Neural cell (in vitro differentiated cells): ENCODE data around the gene HIPK1. TPM values are rescaled to one million over a fixed set of nuclear protein-coding genes. Genes with fewer than 3 reads are reported as not detected.

ENCODE experiments used
- H2AFZ ChIP-seq: fragments of 200-600, 300-800 bp; sonication (generic), shearing (Covaris generic); 2 replicates; pipeline ENCODE4 v1.6.0; 2014; ENCODE audit warnings: low read depth, mild to moderate bottlenecking, antibody characterized with exemption, low read length, moderate library complexity
- H3F3A ChIP-seq: fragments of 200-600 bp; shearing (Covaris generic); 2 replicates; pipeline ENCODE4 v1.6.1; 2016; ENCODE audit warnings: mild to moderate bottlenecking, moderate library complexity, mixed read lengths, antibody characterized with exemption, low read length; ENCODE audit not compliant: insufficient read depth, poor library complexity, severe bottlenecking
- H3K27ac ChIP-seq: fragments of 200-600, 300-800 bp; sonication (generic), shearing (Covaris generic); 2 replicates; pipeline ENCODE4 v1.5.1; 2014; ENCODE audit warnings: mild to moderate bottlenecking, low read length, moderate library complexity
- H3K27me3 ChIP-seq: fragments of 300-800, 200-600 bp; sonication (generic), shearing (Covaris generic); 2 replicates; pipeline ENCODE4 v1.6.0; 2014; ENCODE audit warnings: mild to moderate bottlenecking, low read depth, low read length, moderate library complexity; ENCODE audit not compliant: insufficient read depth
- H3K36me3 ChIP-seq: fragments of 300-800, 200-600 bp; sonication (generic), shearing (Covaris generic); 2 replicates; pipeline ENCODE4 v1.5.1; 2014; ENCODE audit warnings: mild to moderate bottlenecking, antibody characterized with exemption, low read length, moderate library complexity; ENCODE audit not compliant: insufficient read depth
- H3K4me2 ChIP-seq: fragments of 300-800, 200-600 bp; sonication (generic), shearing (Covaris generic); 2 replicates; pipeline ENCODE4 v1.6.0; 2014; ENCODE audit warnings: mild to moderate bottlenecking, low read length
- H3K4me3 ChIP-seq: fragments of 300-800, 200-600 bp; sonication (generic), shearing (Covaris generic); 2 replicates; pipeline ENCODE4 v1.5.1; 2014; ENCODE audit warnings: mild to moderate bottlenecking, low read length, moderate library complexity
- H3K79me2 ChIP-seq: fragments of 200-600 bp; shearing (Covaris generic); replicated peaks from 2 replicates; pipeline ENCODE4 v1.6.0; 2014; ENCODE audit warnings: mild to moderate bottlenecking, low read length, moderate library complexity; ENCODE audit not compliant: insufficient read depth
- H3K9ac ChIP-seq: fragments of 300-800, 200-600 bp; sonication (generic), shearing (Covaris generic); 2 replicates; pipeline ENCODE4 v1.6.1; 2016; ENCODE audit warnings: mild to moderate bottlenecking, low read length, mixed read lengths
- H3K9me2 ChIP-seq: fragments of 200-600 bp; shearing (Covaris generic); 2 replicates; pipeline ENCODE4 v1.6.1; 2016; ENCODE audit warnings: mild to moderate bottlenecking, low read length, mixed read lengths; ENCODE audit not compliant: insufficient read depth
- H3K9me3 ChIP-seq: fragments of 200-600, 300-800 bp; sonication (generic), shearing (Covaris generic); 2 replicates; pipeline ENCODE4 v1.6.1; 2016; ENCODE audit warnings: mild to moderate bottlenecking, mixed run types, low read length, moderate library complexity, mixed read lengths
- H4K20me1 ChIP-seq: fragments of 200-600 bp; shearing (Covaris generic); 2 replicates; pipeline ENCODE4 v1.6.1; 2016; ENCODE audit warnings: mild to moderate bottlenecking, mixed run types; ENCODE audit not compliant: insufficient read depth
- CTCF ChIP-seq: fragments of 450-650 bp; IDR thresholded peaks from 2 replicates; pipeline ENCODE4 v1.5.1; 2014; ENCODE audit warnings: antibody characterized with exemption, mild to moderate bottlenecking, moderate library complexity; ENCODE audit not compliant: poor library complexity, severe bottlenecking
- EP300 ChIP-seq: fragments of 450-650 bp; conservative IDR thresholded peaks from 2 replicates; pipeline ENCODE4 v1.6.1; 2014; ENCODE audit warnings: antibody characterized with exemption, mild to moderate bottlenecking, moderate library complexity; ENCODE audit not compliant: poor library complexity, severe bottlenecking
- EZH2 ChIP-seq: fragments of 200-600, 300-800 bp; shearing (Covaris generic), sonication (generic); IDR thresholded peaks from 2 replicates; pipeline ENCODE4 v1.6.1; 2014; ENCODE audit warnings: antibody characterized with exemption, low read length, borderline replicate concordance, mild to moderate bottlenecking; ENCODE audit not compliant: insufficient read depth, poor library complexity, severe bottlenecking
- MXI1 ChIP-seq: fragments of 450-650 bp; conservative IDR thresholded peaks from 2 replicates; pipeline ENCODE4 v1.6.1; 2014; ENCODE audit warnings: antibody characterized with exemption, mild to moderate bottlenecking; ENCODE audit not compliant: poor library complexity, severe bottlenecking
- POLR2AphosphoS5 ChIP-seq: IDR thresholded peaks from 2 replicates; pipeline ENCODE4 v1.6.1; 2012
- RAD21 ChIP-seq: fragments of 450-650 bp; conservative IDR thresholded peaks from 2 replicates; pipeline ENCODE4 v1.6.1; 2014; ENCODE audit warnings: antibody characterized with exemption, mild to moderate bottlenecking, moderate library complexity
- SMC3 ChIP-seq: fragments of 450-650 bp; conservative IDR thresholded peaks from 2 replicates; pipeline ENCODE4 v1.6.1; 2014; ENCODE audit warnings: antibody characterized with exemption, mild to moderate bottlenecking, moderate library complexity; ENCODE audit not compliant: poor library complexity
- TAF1 ChIP-seq: IDR thresholded peaks from 2 replicates; pipeline ENCODE4 v1.6.1; 2012; ENCODE audit warnings: low read depth
- polyA plus RNA-seq: library from polyadenylated mRNA; depleted of rRNA; stranded (reverse); fragments of >200 nt; gene quantifications from 2 replicates; pipeline ENCODE4 v1.2.3, GENCODE V29; 2014
- TF ChIP-seq, protein P1 (sequence below): IDR thresholded peaks from 2 replicates; pipeline ENCODE4 v1.6.1; 2012; ENCODE audit warnings: borderline replicate concordance

The HIPK1 gene
- polyA plus RNA-seq, 1 donor from 2014 or later = 22.9 TPM

- Histone ChIP-seq H3K36me3 (no peaks in the 10 kb centered on the region), H3K4me3 (no peak overlapping the region), H3K27me3 (no peaks in the 10 kb centered on the region), H3F3A (no peaks in the 10 kb centered on the region), H3K79me2 (no peaks in the 10 kb centered on the region), H3K4me2 (no peak overlapping the region), H3K9me2 (no peaks in the 10 kb centered on the region), H3K27ac (no peak overlapping the region), H3K9ac (no peak overlapping the region), H4K20me1 (no peaks in the 10 kb centered on the region), H2AFZ (no peak overlapping the region), H3K9me3 (no peaks in the 10 kb centered on the region)
- TF ChIP-seq TAF1 = no peak
- TF ChIP-seq, protein P1, sequence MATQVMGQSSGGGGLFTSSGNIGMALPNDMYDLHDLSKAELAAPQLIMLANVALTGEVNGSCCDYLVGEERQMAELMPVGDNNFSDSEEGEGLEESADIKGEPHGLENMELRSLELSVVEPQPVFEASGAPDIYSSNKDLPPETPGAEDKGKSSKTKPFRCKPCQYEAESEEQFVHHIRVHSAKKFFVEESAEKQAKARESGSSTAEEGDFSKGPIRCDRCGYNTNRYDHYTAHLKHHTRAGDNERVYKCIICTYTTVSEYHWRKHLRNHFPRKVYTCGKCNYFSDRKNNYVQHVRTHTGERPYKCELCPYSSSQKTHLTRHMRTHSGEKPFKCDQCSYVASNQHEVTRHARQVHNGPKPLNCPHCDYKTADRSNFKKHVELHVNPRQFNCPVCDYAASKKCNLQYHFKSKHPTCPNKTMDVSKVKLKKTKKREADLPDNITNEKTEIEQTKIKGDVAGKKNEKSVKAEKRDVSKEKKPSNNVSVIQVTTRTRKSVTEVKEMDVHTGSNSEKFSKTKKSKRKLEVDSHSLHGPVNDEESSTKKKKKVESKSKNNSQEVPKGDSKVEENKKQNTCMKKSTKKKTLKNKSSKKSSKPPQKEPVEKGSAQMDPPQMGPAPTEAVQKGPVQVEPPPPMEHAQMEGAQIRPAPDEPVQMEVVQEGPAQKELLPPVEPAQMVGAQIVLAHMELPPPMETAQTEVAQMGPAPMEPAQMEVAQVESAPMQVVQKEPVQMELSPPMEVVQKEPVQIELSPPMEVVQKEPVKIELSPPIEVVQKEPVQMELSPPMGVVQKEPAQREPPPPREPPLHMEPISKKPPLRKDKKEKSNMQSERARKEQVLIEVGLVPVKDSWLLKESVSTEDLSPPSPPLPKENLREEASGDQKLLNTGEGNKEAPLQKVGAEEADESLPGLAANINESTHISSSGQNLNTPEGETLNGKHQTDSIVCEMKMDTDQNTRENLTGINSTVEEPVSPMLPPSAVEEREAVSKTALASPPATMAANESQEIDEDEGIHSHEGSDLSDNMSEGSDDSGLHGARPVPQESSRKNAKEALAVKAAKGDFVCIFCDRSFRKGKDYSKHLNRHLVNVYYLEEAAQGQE = no peak
- TF ChIP-seq EP300 = no peak
- no peak for TF ChIP-seq CTCF
- no peak for TF ChIP-seq MXI1
- TF ChIP-seq RAD21 = no peak
- no peak for TF ChIP-seq SMC3
- no peak for TF ChIP-seq POLR2AphosphoS5
- TF ChIP-seq EZH2 = no peak
These were observed 96.7 kb downstream of the HIPK1 start for GRCh38 chr1:114025609-114026401.

GRCh38 chr1:114026797-114027196 is 97.7 kb downstream of the HIPK1 start:
- H3K4me2 ChIP-seq = no peak overlapping the region

More at GRCh38 chr1:114026797-114027196, 97.7 kb downstream of the HIPK1 start:
- H3K79me2 ChIP-seq = no peaks in the 10 kb centered on the region
- no peak overlapping the region for H2AFZ ChIP-seq
- no peaks in the 10 kb centered on the region for H3K9me3 ChIP-seq
- no peaks in the 10 kb centered on the region for H3F3A ChIP-seq
- H3K27me3 ChIP-seq = no peaks in the 10 kb centered on the region
- H3K36me3 ChIP-seq = no peaks in the 10 kb centered on the region
- TF ChIP-seq SMC3 (no peak), MXI1 (no peak)
- no peak overlapping the region for H3K4me3 ChIP-seq
- H3K9ac ChIP-seq = no peak overlapping the region
- H4K20me1 ChIP-seq = no peaks in the 10 kb centered on the region
- H3K27ac ChIP-seq = no peak overlapping the region
- no peaks in the 10 kb centered on the region for H3K9me2 ChIP-seq

Other genes starting within 250 kb of the HIPK1 start
- gene PHTF1, start 169.8 kb upstream of the HIPK1 start, polyA plus RNA-seq = 41.9 and 46.1 TPM in 2 replicates
- gene RSBN1, start 116.8 kb upstream of the HIPK1 start, polyA plus RNA-seq = 33.2 and 33.7 TPM in 2 replicates
- 0.72 and 0.92 TPM in 2 replicates for gene PTPN22, start 57.6 kb upstream of the HIPK1 start, polyA plus RNA-seq
- gene BCL2L15, start 41.7 kb upstream of the HIPK1 start, polyA plus RNA-seq = 2.6 and 4.7 TPM in 2 replicates
- gene AP4B1, start 24.5 kb upstream of the HIPK1 start, polyA plus RNA-seq = 178 and 192 TPM in 2 replicates
- 7.3 and 8.7 TPM in 2 replicates for gene DCLRE1B, start 24.0 kb upstream of the HIPK1 start, polyA plus RNA-seq
- not detected in 2 replicates for gene OLFML3, start 50.1 kb downstream of the HIPK1 start, polyA plus RNA-seq
- gene SYT6, start 224.5 kb downstream of the HIPK1 start, polyA plus RNA-seq = 8.1 and 9.9 TPM in 2 replicates